ELF-1 (cell line): ENCODE measurements around the gene DCBLD2.
"Not testable (repeated sequence)": the region's sequence is repeated elsewhere in the genome, so short reads cannot be mapped to it uniquely, and the experiment has no call there.

ENCODE experiments used
- DNase-seq: peaks from one replicate; pipeline ENCODE4 v3.0.0-alpha.2; 2016; ENCODE audit warnings: low read depth, low spot score

Gene DCBLD2

GRCh38 chr3:98890965-98891910 lies 10.3 kb downstream of the DCBLD2 start:
- DNase-seq: no peak

- no peak for DNase-seq
Measured at GRCh38 chr3:98890181-98890835, 11.2 kb downstream of the DCBLD2 start.

GRCh38 chr3:98887684-98888083 lies 13.8 kb downstream of the DCBLD2 start:
- DNase-seq: no peak

- DNase-seq: no peak
Measured at GRCh38 chr3:98886525-98886924, 15.0 kb downstream of the DCBLD2 start.

GRCh38 chr3:98885851-98886250 lies 15.6 kb downstream of the DCBLD2 start:
- no peak for DNase-seq

- no peak for DNase-seq
Measured at GRCh38 chr3:98884675-98885371, 16.7 kb downstream of the DCBLD2 start.

- not testable (repeated sequence) for DNase-seq
Measured at GRCh38 chr3:98882614-98883333, 18.7 kb downstream of the DCBLD2 start.

- DNase-seq: no peak
Measured at GRCh38 chr3:98877132-98877531, 24.4 kb downstream of the DCBLD2 start.

GRCh38 chr3:98875535-98875934 lies 26.0 kb downstream of the DCBLD2 start:
- no peak for DNase-seq

- no peak for DNase-seq
Measured at GRCh38 chr3:98874602-98875249, 26.8 kb downstream of the DCBLD2 start.

- DNase-seq: no peak
Measured at GRCh38 chr3:98869391-98869790, 32.1 kb downstream of the DCBLD2 start.

- DNase-seq: not testable (repeated sequence)
Measured at GRCh38 chr3:98857971-98858370, 43.5 kb downstream of the DCBLD2 start.

GRCh38 chr3:98857258-98857657 lies 44.2 kb downstream of the DCBLD2 start:
- not testable (repeated sequence) for DNase-seq

GRCh38 chr3:98856724-98857123 lies 44.8 kb downstream of the DCBLD2 start:
- no peak for DNase-seq

- DNase-seq: no peak
Measured at GRCh38 chr3:98855806-98856400, 45.6 kb downstream of the DCBLD2 start.

GRCh38 chr3:98848108-98848507 lies 53.4 kb downstream of the DCBLD2 start:
- DNase-seq: no peak

GRCh38 chr3:98846101-98846500 lies 55.4 kb downstream of the DCBLD2 start:
- DNase-seq: no peak

GRCh38 chr3:98843266-98843959 lies 58.1 kb downstream of the DCBLD2 start:
- DNase-seq: no peak

- no peak for DNase-seq
Measured at GRCh38 chr3:98839846-98840245, 61.6 kb downstream of the DCBLD2 start.

GRCh38 chr3:98831060-98831459 lies 70.4 kb downstream of the DCBLD2 start:
- DNase-seq: not testable (repeated sequence)
